Measurements from ENCODE around the gene GARIN5A.

- TF ChIP-seq EZH2 (IDR thresholded peaks at IDR 0.05; ENCODE audit: low read depth, unreplicated experiment), result no peak
- TF ChIP-seq, protein P1, sequence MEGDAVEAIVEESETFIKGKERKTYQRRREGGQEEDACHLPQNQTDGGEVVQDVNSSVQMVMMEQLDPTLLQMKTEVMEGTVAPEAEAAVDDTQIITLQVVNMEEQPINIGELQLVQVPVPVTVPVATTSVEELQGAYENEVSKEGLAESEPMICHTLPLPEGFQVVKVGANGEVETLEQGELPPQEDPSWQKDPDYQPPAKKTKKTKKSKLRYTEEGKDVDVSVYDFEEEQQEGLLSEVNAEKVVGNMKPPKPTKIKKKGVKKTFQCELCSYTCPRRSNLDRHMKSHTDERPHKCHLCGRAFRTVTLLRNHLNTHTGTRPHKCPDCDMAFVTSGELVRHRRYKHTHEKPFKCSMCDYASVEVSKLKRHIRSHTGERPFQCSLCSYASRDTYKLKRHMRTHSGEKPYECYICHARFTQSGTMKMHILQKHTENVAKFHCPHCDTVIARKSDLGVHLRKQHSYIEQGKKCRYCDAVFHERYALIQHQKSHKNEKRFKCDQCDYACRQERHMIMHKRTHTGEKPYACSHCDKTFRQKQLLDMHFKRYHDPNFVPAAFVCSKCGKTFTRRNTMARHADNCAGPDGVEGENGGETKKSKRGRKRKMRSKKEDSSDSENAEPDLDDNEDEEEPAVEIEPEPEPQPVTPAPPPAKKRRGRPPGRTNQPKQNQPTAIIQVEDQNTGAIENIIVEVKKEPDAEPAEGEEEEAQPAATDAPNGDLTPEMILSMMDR (conservative IDR thresholded peaks at IDR 0.05; ENCODE audit: low read depth in 2 of 2), result no peak
- no peak for TF ChIP-seq ZNF114 (CRISPR knock-in tag; IDR thresholded peaks at IDR 0.05)
- no peak for TF ChIP-seq CREB1 (CRISPR knock-in tag; IDR thresholded peaks at IDR 0.05; ENCODE audit: low read depth)
- TF ChIP-seq EZH2phosphoT487 (IDR thresholded peaks at IDR 0.05; ENCODE audit: unreplicated experiment), result no peak
- TF ChIP-seq POLR2AphosphoS5 (IDR thresholded peaks at IDR 0.05; ENCODE audit: low read depth), result no peak
Measured at GRCh38 chr19:50419022-50419579, 57.5 kb downstream of the GARIN5A start.
